ENCODE measurements around the gene TK2. TPM values are rescaled to one million over a fixed set of nuclear protein-coding genes. Genes with fewer than 3 reads are reported as not detected.
"Not testable (repeated sequence)": the region's sequence is repeated elsewhere in the genome, so short reads cannot be mapped to it uniquely, and the experiment has no call there.

Gene TK2
- total and polyA plus RNA-seq, 10 donors = 8.3 to 56.6 (median 31.8) TPM

DNA sequence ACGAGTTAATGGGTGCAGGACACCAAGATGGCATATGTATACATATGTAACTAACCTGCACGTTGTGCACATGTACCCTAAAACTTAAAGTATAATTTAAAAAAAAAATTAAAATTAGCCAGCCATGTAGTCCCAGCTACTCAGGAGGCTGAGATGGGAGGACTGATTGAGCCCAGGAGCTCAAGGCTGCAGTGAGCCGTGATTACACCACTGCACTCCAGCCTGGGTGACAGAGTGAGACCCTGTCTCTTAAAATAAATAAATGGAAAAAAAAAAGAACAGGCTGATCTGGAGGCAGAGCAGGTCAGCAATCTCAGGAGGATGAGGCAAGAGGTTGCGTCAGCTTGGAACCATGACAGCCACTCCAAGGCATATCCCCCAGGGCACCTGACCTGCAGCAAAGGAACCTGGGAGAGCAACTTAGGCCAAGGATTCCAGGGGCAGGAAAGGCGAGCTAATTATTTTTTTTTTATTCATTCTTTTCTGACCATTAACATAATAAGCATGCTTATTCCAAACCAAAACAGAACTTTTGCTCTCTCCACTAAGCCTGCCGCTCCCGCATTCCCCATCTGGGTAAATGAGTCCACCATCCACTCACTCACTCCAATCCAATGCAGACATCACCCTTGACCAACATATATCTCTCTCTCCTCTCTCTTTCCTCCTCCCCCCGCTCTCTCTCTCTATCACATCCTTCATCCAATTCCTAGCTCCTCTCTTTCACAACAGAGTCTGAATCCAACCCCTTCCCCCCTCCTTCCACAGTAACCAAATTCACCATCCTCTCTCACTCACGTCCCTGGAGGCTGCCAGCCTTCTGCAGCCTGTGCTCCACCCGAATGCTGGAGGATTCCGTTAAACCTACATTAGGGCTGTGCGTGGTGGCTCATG is 47.7 kb downstream of the TK2 start:
- intact Hi-C loops (cut with DNase I; ENCODE audit: low total_unique reads) = no loop called here
- peaks cover 0 to 17% (median 0%) of the 10 kb centered on the region in 6 donors for H3K4me1 ChIP-seq
- no peak overlapping the region for H3K27ac ChIP-seq
- no peaks in the 10 kb centered on the region for H3K9me3 ChIP-seq
- no peaks in the 10 kb centered on the region for H3K27me3 ChIP-seq (replicated peaks in 1 of 7)
- DNase-seq = no peak
- WGBS, 5 donors = 85 to 91% (median 86%) methylated on average over 12 of the region's 12 CpGs
- TF ChIP-seq POLR2A (IDR thresholded peaks at IDR 0.05) = no peak
- no peak for TF ChIP-seq POLR2AphosphoS5 (IDR thresholded peaks at IDR 0.05)
- TF ChIP-seq, protein P1, sequence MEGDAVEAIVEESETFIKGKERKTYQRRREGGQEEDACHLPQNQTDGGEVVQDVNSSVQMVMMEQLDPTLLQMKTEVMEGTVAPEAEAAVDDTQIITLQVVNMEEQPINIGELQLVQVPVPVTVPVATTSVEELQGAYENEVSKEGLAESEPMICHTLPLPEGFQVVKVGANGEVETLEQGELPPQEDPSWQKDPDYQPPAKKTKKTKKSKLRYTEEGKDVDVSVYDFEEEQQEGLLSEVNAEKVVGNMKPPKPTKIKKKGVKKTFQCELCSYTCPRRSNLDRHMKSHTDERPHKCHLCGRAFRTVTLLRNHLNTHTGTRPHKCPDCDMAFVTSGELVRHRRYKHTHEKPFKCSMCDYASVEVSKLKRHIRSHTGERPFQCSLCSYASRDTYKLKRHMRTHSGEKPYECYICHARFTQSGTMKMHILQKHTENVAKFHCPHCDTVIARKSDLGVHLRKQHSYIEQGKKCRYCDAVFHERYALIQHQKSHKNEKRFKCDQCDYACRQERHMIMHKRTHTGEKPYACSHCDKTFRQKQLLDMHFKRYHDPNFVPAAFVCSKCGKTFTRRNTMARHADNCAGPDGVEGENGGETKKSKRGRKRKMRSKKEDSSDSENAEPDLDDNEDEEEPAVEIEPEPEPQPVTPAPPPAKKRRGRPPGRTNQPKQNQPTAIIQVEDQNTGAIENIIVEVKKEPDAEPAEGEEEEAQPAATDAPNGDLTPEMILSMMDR (IDR thresholded peaks at IDR 0.05 in 8 of 11, conservative IDR thresholded peaks at IDR 0.05 in 3 of 11) = no peak
- peaks cover 0 to 5% (median 0%) of the 10 kb centered on the region in 6 donors for H3K36me3 ChIP-seq
- H3K4me3 ChIP-seq = no peak overlapping the region

DNA sequence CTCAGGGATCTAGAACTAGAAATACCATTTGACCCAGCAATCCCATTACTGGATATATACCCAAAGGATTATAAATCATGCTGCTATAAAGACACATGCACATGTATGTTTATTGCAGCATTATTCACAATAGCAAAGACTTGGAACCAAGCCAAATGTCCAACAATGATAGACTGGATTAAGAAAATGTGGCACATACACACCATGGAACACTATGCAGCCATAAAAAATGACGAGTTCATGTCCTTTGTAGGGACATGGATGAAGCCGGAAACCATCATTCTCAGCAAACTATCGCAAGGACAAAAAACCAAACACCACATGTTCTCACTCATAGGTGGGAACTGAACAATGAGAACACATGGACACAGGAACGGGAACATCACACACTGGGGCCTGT is 48.4 kb downstream of the TK2 start:
- peaks cover 0 to 17% (median 0%) of the 10 kb centered on the region in 6 donors for H3K4me1 ChIP-seq
- DNase-seq; H3K9me3 ChIP-seq; H3K27me3 ChIP-seq (replicated peaks in 1 of 7); H3K27ac ChIP-seq; H3K4me3 ChIP-seq; intact Hi-C loops (cut with DNase I; ENCODE audit: low total_unique reads); H3K36me3 ChIP-seq: not testable (repeated sequence)
- 92 to 99% (median 95%) methylated on average over 2 to 4 of the region's 4 CpGs for WGBS, 5 donors

DNA sequence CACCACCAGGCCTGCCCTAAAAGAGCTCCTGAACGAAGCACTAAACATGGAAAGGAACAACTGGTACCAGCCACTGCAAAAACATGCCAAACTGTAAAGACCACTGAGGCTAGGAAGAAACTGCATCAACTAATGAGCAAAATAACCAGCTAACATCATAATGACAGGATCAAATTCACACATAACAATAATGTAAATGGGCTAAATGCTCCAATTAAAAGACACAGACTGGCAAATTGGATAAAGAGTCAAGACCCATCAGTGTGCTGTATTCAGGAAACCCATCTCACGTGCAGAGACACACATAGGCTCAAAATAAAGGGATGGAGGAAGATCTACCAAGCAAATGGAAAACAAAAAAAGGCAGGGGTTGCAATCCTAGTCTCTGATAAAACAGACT is 52.0 kb downstream of the TK2 start:
- intact Hi-C loops (cut with DNase I; ENCODE audit: low total_unique reads) = not testable (repeated sequence)
- WGBS, 5 donors = 69 to 88% (median 82%) methylated on average over 1 to 2 of the region's 2 CpGs

DNA sequence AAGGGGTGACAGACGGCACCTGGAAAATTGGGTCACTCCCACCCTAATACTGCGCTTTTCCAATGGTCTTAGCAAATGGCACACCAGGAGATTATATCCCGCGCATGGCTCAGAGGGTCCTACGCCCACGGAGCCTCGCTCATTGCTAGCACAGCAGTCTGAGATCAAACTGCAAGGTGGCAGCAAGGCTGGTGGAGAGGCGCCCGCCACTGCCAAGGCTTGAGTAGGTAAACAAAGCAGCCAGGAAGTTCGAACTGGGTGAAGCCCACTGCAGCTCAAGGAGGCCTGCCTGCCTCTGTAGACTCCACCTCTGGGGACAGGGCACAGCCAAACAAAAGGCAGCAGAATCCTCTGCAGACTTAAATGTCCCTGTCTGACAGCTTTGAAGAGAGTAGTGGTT is 53.7 kb downstream of the TK2 start:
- intact Hi-C loops (cut with DNase I; ENCODE audit: low total_unique reads); H3K4me1 ChIP-seq; H3K9me3 ChIP-seq; DNase-seq; H3K4me3 ChIP-seq; H3K36me3 ChIP-seq; H3K27me3 ChIP-seq (replicated peaks in 1 of 7); H3K27ac ChIP-seq: not testable (repeated sequence)
- 91 to 99% (median 94%) methylated on average over 6 to 10 of the region's 10 CpGs for WGBS, 5 donors

More for the DNA sequence above, 52.0 kb downstream of the TK2 start:
- not testable (repeated sequence) for DNase-seq; H3K4me3 ChIP-seq; H3K27me3 ChIP-seq (replicated peaks in 1 of 7); H3K27ac ChIP-seq; H3K9me3 ChIP-seq; H3K36me3 ChIP-seq
- peaks cover 0 to 10% (median 0%) of the 10 kb centered on the region in 6 donors for H3K4me1 ChIP-seq

DNA sequence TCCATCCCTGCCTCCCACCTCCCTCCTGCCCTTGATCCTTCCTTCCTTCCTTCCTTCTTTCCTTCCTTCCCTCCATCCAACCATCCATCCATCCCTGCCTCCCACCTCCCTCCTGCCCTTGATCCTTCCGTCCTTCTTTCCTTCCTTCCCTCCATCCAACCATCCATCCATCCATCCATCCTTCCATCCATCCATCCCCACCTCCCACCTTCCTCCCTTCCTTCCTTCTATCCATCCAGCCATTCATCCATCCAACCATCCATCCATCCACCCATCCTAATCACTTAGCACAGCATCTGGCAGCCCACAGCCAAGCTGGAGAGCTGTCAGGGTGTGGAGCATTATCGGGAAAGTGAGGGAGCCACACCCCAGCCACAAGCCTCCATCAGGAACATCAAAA is 54.5 kb downstream of the TK2 start:
- Histone ChIP-seq H3K4me3 (no peak overlapping the region), H3K36me3 (no peaks in the 10 kb centered on the region), H3K9me3 (no peaks in the 10 kb centered on the region), H3K4me1 (peaks cover 0 to 10% (median 7%) of the 10 kb centered on the region in 6 donors), H3K27ac (no peak overlapping the region), H3K27me3 (replicated peaks in 1 of 7) (no peaks in the 10 kb centered on the region)
- DNase-seq = no peak
- WGBS, 5 donors = 82 to 95% (median 89%) methylated on average over 2 of the region's 2 CpGs
- intact Hi-C loops (cut with DNase I; ENCODE audit: low total_unique reads) = no loop called here
- TF ChIP-seq POLR2A (IDR thresholded peaks at IDR 0.05) (no peak), POLR2AphosphoS5 (IDR thresholded peaks at IDR 0.05) (no peak)
- TF ChIP-seq, protein P1 (IDR thresholded peaks at IDR 0.05 in 8 of 11, conservative IDR thresholded peaks at IDR 0.05 in 3 of 11) = no peak
